Transverse colon (tissue), 4 donors: ENCODE results near the gene PRSS50. TPM values are rescaled to one million over a fixed set of nuclear protein-coding genes. Genes with fewer than 3 reads are reported as not detected.

Experiments
- DNase-seq: peaks from one replicate; pipeline ENCODE4 v3.0.0-alpha.2; 2019
- H3K27ac ChIP-seq, 4 donors: fragments of 200-600 bp; sonication (generic); 2 replicates each; pipeline ENCODE4 v1.5.1; 2016 to 2018; ENCODE audit warnings: inconsistent platforms in 4 of 4
- H3K27me3 ChIP-seq: fragments of 200-600 bp; sonication (generic); 2 replicates; pipeline ENCODE4 v1.5.1; 2017; ENCODE audit warnings: inconsistent platforms
- H3K36me3 ChIP-seq, 4 donors: fragments of 200-600 bp; sonication (generic); 2 replicates each; pipeline ENCODE4 v1.5.1; 2017 to 2019; ENCODE audit warnings: inconsistent platforms in 4 of 4
- H3K4me1 ChIP-seq, 4 donors: fragments of 200-600 bp; sonication (generic); 2 replicates each; pipeline ENCODE4 v1.5.1; 2017 to 2020; ENCODE audit warnings: inconsistent platforms in 4 of 4
- H3K4me3 ChIP-seq, 4 donors: fragments of 200-600 bp; sonication (generic); 1 replicate in 1 of 4; 2 replicates in 3 of 4; pipeline versions ENCODE4 v1.5.1 to v1.6.1; 2017 to 2019; ENCODE audit warnings: inconsistent platforms in 4 of 4
- H3K9me3 ChIP-seq, 2 donors: fragments of 200-600 bp; sonication (generic); 2 replicates each; pipeline ENCODE4 v1.5.1; 2017 to 2019; ENCODE audit warnings: inconsistent platforms in 2 of 2
- EP300 ChIP-seq: sonication (generic); formaldehyde crosslinking; IDR thresholded peaks from one replicate; pipeline ENCODE4 v1.6.1; 2017; ENCODE audit warnings: antibody characterized with exemption, low read depth
- POLR2A ChIP-seq: fragments of 450-650 bp; IDR thresholded peaks from one replicate; pipeline ENCODE4 v1.6.1; 2016; ENCODE audit warnings: antibody characterized with exemption, mild to moderate bottlenecking, moderate library complexity
- POLR2AphosphoS5 ChIP-seq, 3 donors: sonication (generic); formaldehyde crosslinking; IDR thresholded peaks; one replicate each; pipeline ENCODE4 v1.6.1; 2016; ENCODE audit warnings: antibody characterized with exemption in 3 of 3
- WGBS, 2 donors: methylation state at CpG; one replicate each; pipeline ENCODE4 v1.1.5; 2018; ENCODE audit warnings: low coverage in 1 of 2; 5-methylcytosine and 5-hydroxymethylcytosine counted together
- in situ Hi-C, 4 donors: fragments of 200-750 bp; cut with MboI; loops; one replicate each; pipeline versions ENCODE4 v1.15.0 to v1.15.1; 2017; ENCODE audit warnings: low sequenced_read_pairs in 3 of 4, low pct_ligation_motif_present in 1 of 4, low pct_unique_long_range_greater_than_20kb in 1 of 4
- intact Hi-C: fragments of 100-400 bp; cut with DNase I; formaldehyde crosslinking; loops from one replicate; pipeline ENCODE4 v1.15.1; 2023; ENCODE audit warnings: low total_unique reads
- total RNA-seq, 4 donors: library from RNA; depleted of rRNA; stranded (reverse); fragments of >200 nt; gene quantifications; one replicate each; pipeline ENCODE4 v1.1.0, GENCODE V29; 2016
- TF ChIP-seq, protein P1 (sequence below), 5 experiments: fragments of 200-600 bp in 3 of 5; fragments of 450-650 bp in 2 of 5; sonication (generic) in 3 of 5; IDR thresholded peaks; 1 replicate in 2 of 5; 2 replicates in 3 of 5; pipeline ENCODE4 v1.5.1; 2016 to 2017; ENCODE audit warnings: antibody characterized with exemption in 5 of 5, inconsistent platforms in 3 of 5, mild to moderate bottlenecking in 2 of 5, moderate library complexity in 1 of 5

The PRSS50 gene
- total RNA-seq, 4 donors from 2014 or later: 0.14 TPM; not detected in 3

DNA sequence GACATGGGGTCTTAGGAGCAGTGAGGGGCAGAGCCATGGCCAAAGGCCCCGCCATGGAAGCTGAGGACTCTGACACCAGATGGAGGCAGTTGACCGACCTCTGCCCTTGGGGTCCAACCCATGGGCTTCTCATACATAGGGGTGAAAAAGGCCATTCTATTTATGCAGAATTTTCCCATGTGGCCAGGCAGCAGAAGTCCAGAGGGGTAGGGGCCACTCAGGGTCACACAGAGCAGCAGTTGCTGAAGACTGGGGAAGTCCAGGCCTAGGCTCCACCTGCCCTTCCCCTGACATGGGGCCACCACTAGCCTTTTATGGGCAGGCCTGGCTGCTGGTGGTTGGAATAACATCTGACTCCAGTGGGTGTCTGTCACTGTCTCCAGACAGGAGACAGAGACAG is 6.4 kb downstream of the PRSS50 start:
- Histone ChIP-seq H3K9me3 (no peaks in the 10 kb centered on the region), H3K27ac (no peak overlapping the region), H3K4me3 (no peak overlapping the region), H3K27me3 (no peaks in the 10 kb centered on the region), H3K36me3 (no peaks in the 10 kb centered on the region), H3K4me1 (no peaks in the 10 kb centered on the region)
- in situ Hi-C loops (loop anchor here (5.0 to 25.0 kb wide), 7 partner anchors 151 to 651 kb away; partner anchors contain the start of gene MYL3 (in 1 of the 4)), intact Hi-C loops (no loop called here)
- 92 to 100% methylated on average over 1 to 2 of the region's 2 CpGs for WGBS, 2 donors
- no peak for TF ChIP-seq POLR2AphosphoS5 (IDR thresholded peaks at IDR 0.05)
- TF ChIP-seq EP300: no peak
- TF ChIP-seq POLR2A: no peak
- TF ChIP-seq, protein P1, sequence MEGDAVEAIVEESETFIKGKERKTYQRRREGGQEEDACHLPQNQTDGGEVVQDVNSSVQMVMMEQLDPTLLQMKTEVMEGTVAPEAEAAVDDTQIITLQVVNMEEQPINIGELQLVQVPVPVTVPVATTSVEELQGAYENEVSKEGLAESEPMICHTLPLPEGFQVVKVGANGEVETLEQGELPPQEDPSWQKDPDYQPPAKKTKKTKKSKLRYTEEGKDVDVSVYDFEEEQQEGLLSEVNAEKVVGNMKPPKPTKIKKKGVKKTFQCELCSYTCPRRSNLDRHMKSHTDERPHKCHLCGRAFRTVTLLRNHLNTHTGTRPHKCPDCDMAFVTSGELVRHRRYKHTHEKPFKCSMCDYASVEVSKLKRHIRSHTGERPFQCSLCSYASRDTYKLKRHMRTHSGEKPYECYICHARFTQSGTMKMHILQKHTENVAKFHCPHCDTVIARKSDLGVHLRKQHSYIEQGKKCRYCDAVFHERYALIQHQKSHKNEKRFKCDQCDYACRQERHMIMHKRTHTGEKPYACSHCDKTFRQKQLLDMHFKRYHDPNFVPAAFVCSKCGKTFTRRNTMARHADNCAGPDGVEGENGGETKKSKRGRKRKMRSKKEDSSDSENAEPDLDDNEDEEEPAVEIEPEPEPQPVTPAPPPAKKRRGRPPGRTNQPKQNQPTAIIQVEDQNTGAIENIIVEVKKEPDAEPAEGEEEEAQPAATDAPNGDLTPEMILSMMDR (IDR thresholded peaks at IDR 0.05): no peak
- DNase-seq: no peak

DNA sequence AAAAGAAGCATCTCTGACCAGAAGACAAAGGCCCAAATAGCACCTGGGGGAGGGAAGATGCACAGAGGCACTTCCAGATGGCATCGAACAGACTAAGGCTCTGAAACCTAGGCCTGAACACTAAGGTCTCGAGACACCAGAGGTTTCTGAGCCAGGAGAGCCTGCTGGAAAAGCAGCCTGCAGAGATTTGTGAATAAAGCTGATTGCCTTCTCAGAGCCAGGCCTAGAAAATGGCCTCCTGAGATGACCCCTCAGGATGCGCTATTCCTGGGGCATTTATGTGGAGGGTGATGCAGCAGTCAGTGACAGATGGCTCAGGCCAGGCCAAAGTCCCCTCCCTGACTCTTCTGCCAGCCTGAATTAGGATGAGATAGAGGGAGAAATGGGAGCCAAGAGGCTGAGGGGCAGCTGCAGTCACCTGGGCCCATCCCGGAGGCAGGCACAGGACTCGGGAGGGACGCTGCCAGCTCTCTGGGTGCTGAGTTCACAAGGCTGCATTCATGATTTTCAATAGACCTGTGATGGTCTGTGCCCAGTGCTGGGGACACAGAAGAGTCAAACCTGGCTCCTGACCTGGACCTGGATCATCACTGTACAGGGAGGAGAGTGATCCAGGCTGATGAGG is 6.9 kb downstream of the PRSS50 start:
- no peaks in the 10 kb centered on the region for H3K9me3 ChIP-seq
- no peaks in the 10 kb centered on the region for H3K36me3 ChIP-seq
- intact Hi-C loops (no loop called here), in situ Hi-C loops (loop anchor here (5.0 to 25.0 kb wide), 7 partner anchors 152 to 652 kb away; partner anchors contain the start of gene MYL3 (in 1 of the 4))
- TF ChIP-seq POLR2A: no peak
- no peak for TF ChIP-seq EP300
- TF ChIP-seq POLR2AphosphoS5 (IDR thresholded peaks at IDR 0.05): no peak
- TF ChIP-seq, protein P1 (IDR thresholded peaks at IDR 0.05): no peak
- no peaks in the 10 kb centered on the region for H3K27me3 ChIP-seq
- 89% methylated on average over 6 of the region's 6 CpGs; no CpG with 5 or more reads in 1 of the 2 donors for WGBS, 2 donors
- no peaks in the 10 kb centered on the region for H3K4me1 ChIP-seq
- no peak for DNase-seq
- no peak overlapping the region for H3K27ac ChIP-seq
- H3K4me3 ChIP-seq: no peak overlapping the region

DNA sequence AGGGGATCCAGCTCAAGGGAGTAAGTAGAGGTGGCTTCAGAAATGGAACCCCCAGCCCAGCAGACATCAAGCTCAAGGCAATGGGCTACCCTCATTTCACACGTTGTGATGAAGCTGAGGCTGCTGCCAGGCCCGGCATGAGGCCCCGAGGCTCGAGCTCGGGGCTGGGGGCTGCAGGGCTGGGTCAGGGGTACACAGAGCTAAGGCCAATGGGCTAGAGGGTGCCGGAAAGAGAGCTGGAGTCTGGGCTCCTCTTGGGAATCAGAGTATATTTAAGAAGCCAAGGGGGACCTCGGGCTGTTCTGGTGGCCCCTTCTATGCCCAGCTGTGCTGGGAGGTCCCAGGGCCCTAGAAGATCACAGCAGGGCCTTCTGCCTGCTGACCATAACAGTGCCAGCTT is 7.4 kb downstream of the PRSS50 start:
- WGBS, 2 donors: 83% methylated on average over 7 of the region's 7 CpGs; no CpG with 5 or more reads in 1 of the 2 donors
- intact Hi-C loops: no loop called here
- in situ Hi-C loops: loop anchor here (5.0 to 25.0 kb wide), 7 partner anchors 152 to 652 kb away; partner anchors contain the start of gene MYL3 (in 1 of the 4)
- no peak overlapping the region for H3K4me3 ChIP-seq
- no peaks in the 10 kb centered on the region for H3K36me3 ChIP-seq
- H3K4me1 ChIP-seq: no peaks in the 10 kb centered on the region
- no peak for TF ChIP-seq POLR2AphosphoS5 (IDR thresholded peaks at IDR 0.05)
- TF ChIP-seq, protein P1 (IDR thresholded peaks at IDR 0.05): no peak
- no peak for TF ChIP-seq POLR2A
- no peak for TF ChIP-seq EP300
- no peaks in the 10 kb centered on the region for H3K9me3 ChIP-seq
- H3K27ac ChIP-seq: no peak overlapping the region
- no peak for DNase-seq
- H3K27me3 ChIP-seq: no peaks in the 10 kb centered on the region

- intact Hi-C loops (loop anchor here (10.0 kb wide), 1 partner anchor 155 kb away; the partner anchor contains the start of gene MYL3), in situ Hi-C loops (loop anchor here (5.0 to 25.0 kb wide), 7 partner anchors 153 to 653 kb away; partner anchors contain the start of gene MYL3 (in 1 of the 4))
- no peak for DNase-seq
- Histone ChIP-seq H3K4me1 (no peaks in the 10 kb centered on the region), H3K27me3 (no peaks in the 10 kb centered on the region), H3K4me3 (no peak overlapping the region), H3K9me3 (no peaks in the 10 kb centered on the region), H3K27ac (no peak overlapping the region), H3K36me3 (no peaks in the 10 kb centered on the region)
- TF ChIP-seq EP300 (no peak), POLR2A (no peak), POLR2AphosphoS5 (IDR thresholded peaks at IDR 0.05) (no peak)
- TF ChIP-seq, protein P1 (IDR thresholded peaks at IDR 0.05): no peak
- WGBS, 2 donors: 81 to 93% methylated on average over 2 to 6 of the region's 6 CpGs
Measured at GRCh38 chr3:46709721-46710120, 7.9 kb downstream of the PRSS50 start.
